Right atrium auricular region (tissue), 2 donors: ENCODE results near the gene PLD1. TPM values are rescaled to one million over a fixed set of nuclear protein-coding genes. Genes with fewer than 3 reads are reported as not detected.
A peak's percentile ranks its signal among the peaks of the same experiment; 100 is the strongest.

Experiments used
- DNase-seq: peaks from one replicate; pipeline ENCODE4 v3.0.0-alpha.2; 2019; ENCODE audit warnings: low spot score
- H3K27ac ChIP-seq, 2 donors: fragments of 200-600 bp; sonication (generic); 1 replicate in 1 of 2; 2 replicates in 1 of 2; pipeline ENCODE4 v1.5.1; 2016 to 2019
- H3K27me3 ChIP-seq, 2 donors: fragments of 200-600 bp; sonication (generic); one replicate each; pipeline versions ENCODE4 v1.5.1 to v1.6.0; 2017 to 2019
- H3K36me3 ChIP-seq: fragments of 200-600 bp; sonication (generic); one replicate; pipeline ENCODE4 v1.5.1; 2016
- H3K4me1 ChIP-seq, 2 donors: fragments of 200-600 bp; sonication (generic); one replicate each; pipeline versions ENCODE4 v1.5.1 to v1.6.0; 2017 to 2019
- H3K4me3 ChIP-seq, 2 donors: fragments of 200-600 bp; sonication (generic); 1 replicate in 1 of 2; 2 replicates in 1 of 2; pipeline ENCODE4 v1.5.1; 2017 to 2019; ENCODE audit warnings: mild to moderate bottlenecking in 1 of 2, moderate library complexity in 1 of 2
- H3K9me3 ChIP-seq, 2 donors: fragments of 200-600 bp; sonication (generic); one replicate each; pipeline ENCODE4 v1.5.1; 2019
- total RNA-seq, 2 donors: library from RNA; depleted of rRNA; stranded (reverse); fragments of >200 nt; gene quantifications; one replicate each; pipeline ENCODE4 v1.1.0, GENCODE V29; 2016
- TF ChIP-seq, protein P1 (sequence below), 2 donors: fragments of 200-600 bp; sonication (generic); IDR thresholded peaks; one replicate each; pipeline ENCODE4 v1.5.1; 2019; ENCODE audit warnings: antibody characterized with exemption in 2 of 2

The PLD1 gene
- total RNA-seq, 2 donors from 2014 or later: 64.5 to 111 TPM

DNA sequence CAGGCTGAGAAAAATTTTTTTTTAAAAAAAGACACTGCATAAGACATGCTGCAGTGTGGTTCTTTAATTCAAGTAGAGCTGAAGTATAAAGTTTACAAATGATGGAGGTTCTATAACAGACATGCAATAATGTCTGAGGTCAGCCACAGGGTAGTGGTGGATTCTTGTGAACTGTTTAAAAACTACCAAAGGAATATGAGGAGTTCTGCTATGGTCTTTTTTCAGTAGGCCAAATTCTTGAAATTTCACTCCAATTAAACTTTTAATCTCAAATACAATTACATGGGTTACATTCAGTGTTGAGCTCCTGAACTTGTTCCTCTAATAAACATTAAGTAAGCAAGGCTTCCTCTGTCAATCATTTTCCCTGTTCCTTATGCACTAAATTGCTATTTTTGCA, 122.7 kb downstream of the PLD1 start:
- TF ChIP-seq, protein P1, sequence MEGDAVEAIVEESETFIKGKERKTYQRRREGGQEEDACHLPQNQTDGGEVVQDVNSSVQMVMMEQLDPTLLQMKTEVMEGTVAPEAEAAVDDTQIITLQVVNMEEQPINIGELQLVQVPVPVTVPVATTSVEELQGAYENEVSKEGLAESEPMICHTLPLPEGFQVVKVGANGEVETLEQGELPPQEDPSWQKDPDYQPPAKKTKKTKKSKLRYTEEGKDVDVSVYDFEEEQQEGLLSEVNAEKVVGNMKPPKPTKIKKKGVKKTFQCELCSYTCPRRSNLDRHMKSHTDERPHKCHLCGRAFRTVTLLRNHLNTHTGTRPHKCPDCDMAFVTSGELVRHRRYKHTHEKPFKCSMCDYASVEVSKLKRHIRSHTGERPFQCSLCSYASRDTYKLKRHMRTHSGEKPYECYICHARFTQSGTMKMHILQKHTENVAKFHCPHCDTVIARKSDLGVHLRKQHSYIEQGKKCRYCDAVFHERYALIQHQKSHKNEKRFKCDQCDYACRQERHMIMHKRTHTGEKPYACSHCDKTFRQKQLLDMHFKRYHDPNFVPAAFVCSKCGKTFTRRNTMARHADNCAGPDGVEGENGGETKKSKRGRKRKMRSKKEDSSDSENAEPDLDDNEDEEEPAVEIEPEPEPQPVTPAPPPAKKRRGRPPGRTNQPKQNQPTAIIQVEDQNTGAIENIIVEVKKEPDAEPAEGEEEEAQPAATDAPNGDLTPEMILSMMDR (IDR thresholded peaks at IDR 0.05): no peak
- Histone ChIP-seq H3K4me3 (no peak overlapping the region), H3K27ac (peak overlapping the region; percentile 66 to 71), H3K27me3 (no peaks in the 10 kb centered on the region), H3K36me3 (peaks cover 39% of the 10 kb centered on the region), H3K4me1 (peaks cover 0 to 14% of the 10 kb centered on the region in 2 donors), H3K9me3 (no peaks in the 10 kb centered on the region)
- no peak for DNase-seq

DNA sequence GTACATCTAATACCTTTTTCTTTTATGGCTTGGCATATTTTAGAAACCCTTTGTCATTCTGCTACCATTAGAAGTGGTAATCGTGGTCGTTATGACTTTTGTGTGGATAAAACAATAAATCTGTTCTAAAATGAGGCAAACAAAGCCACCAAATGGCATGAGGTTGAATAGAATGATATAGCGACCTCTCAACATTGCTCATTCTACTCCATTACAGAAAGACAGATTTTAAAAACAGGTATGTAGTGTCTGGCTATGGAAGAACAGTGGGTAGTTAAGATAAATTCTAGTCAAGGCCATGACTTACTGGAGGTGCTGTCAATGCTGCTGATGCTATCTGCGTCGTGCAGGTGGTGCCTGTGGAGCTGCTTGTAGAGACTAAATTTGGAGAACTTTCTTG, 123.2 kb downstream of the PLD1 start:
- TF ChIP-seq, protein P1 (IDR thresholded peaks at IDR 0.05): no peak
- H3K27me3 ChIP-seq: no peaks in the 10 kb centered on the region
- H3K9me3 ChIP-seq: no peaks in the 10 kb centered on the region
- peaks cover 0 to 14% of the 10 kb centered on the region in 2 donors for H3K4me1 ChIP-seq
- H3K4me3 ChIP-seq: no peak overlapping the region
- no peak overlapping the region for H3K27ac ChIP-seq
- peaks cover 34% of the 10 kb centered on the region for H3K36me3 ChIP-seq
- DNase-seq: no peak

DNA sequence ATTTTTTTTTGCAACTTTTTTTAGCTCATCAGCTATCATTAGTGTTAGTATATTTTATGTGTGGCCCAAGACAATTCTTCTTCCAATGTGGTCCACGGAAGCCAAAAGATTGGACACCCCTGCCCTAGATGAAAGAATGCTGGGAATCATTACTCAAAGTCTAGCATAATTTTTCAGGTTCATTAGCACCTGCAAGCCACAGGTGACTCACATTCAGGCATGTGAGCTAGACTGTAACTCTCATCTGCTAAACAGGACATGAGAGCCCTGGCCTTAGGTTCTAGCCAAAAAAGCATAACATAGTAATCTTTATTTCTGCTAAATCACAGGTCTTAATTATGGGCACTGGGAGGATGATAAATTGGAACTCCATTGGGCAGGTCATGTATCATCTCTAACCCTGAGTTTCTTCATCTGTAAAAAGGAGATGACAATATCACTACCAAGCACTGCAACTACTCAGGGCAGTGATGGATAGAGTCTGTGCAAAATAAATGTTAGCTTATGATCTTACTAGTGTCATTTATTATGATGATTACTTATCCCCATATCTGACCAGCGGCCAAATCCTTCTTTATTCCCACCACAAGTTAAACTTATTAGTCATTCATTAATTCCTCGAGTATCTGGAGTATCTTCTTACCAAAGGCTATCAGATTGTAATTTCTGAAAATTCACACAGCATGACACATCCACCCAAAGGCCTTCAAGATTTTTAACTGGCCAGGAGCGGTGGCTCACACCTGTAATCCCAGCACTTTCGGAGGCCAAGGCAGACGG, 125.0 kb downstream of the PLD1 start:
- Histone ChIP-seq H3K27ac (no peak overlapping the region), H3K4me1 (peaks cover 0 to 14% of the 10 kb centered on the region in 2 donors), H3K4me3 (no peak overlapping the region), H3K9me3 (no peaks in the 10 kb centered on the region), H3K36me3 (peaks cover 18% of the 10 kb centered on the region), H3K27me3 (no peaks in the 10 kb centered on the region)
- no peak for DNase-seq
- TF ChIP-seq, protein P1 (IDR thresholded peaks at IDR 0.05): no peak

DNA sequence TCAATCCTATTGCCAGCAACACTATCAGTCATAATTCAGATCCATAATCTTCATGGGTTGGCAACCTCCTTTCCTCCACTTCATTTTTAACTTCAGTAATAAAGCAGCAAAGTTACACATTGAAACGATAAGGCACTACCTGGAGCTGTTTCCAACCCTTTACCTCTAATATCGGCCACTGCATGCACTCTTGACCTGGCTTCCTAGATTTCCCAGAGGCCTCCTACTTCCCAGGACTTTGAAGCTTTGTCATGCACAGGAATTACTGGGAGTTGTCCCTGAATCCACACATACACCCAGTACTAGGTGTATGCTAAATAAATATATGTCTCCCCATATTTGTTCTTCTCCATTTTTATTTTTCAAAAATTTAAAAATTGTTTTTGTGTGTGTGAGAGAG, 126.1 kb downstream of the PLD1 start:
- H3K27ac ChIP-seq: no peak overlapping the region
- DNase-seq: no peak
- H3K9me3 ChIP-seq: no peaks in the 10 kb centered on the region
- peaks cover 0 to 14% of the 10 kb centered on the region in 2 donors for H3K4me1 ChIP-seq
- no peak overlapping the region for H3K4me3 ChIP-seq
- H3K27me3 ChIP-seq: no peaks in the 10 kb centered on the region
- H3K36me3 ChIP-seq: peaks cover 17% of the 10 kb centered on the region
- TF ChIP-seq, protein P1 (IDR thresholded peaks at IDR 0.05): no peak

DNA sequence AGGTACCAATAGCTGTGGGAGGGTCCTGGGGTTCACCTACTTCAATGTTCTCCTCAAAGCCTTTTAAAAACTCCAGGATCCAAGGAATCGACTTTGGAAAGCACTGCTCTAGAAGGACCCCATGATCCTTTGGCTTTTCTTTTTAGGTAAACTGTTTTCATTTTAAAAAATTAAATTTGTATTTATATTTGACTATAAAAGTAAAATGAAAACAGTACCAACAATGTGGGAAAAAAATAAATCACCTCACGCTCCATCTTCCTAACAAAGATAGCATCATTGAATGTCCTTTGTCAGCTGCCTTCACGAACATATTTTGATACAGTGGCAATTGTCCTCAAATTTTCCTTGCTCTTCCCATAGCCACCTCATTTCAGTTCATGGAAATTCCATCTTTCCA, 127.5 kb downstream of the PLD1 start:
- TF ChIP-seq, protein P1 (IDR thresholded peaks at IDR 0.05): no peak
- Histone ChIP-seq H3K9me3 (no peaks in the 10 kb centered on the region), H3K4me1 (peaks cover 0 to 2% of the 10 kb centered on the region in 2 donors), H3K27ac (no peak overlapping the region), H3K4me3 (no peak overlapping the region), H3K27me3 (no peaks in the 10 kb centered on the region), H3K36me3 (peaks cover 17% of the 10 kb centered on the region)
- no peak for DNase-seq
